Measurements from ENCODE around the gene TRMT1.

- TF ChIP-seq FOXM1 (IDR thresholded peaks at IDR 0.05; ENCODE audit: borderline replicate concordance) (no peak), TARDBP (IDR thresholded peaks at IDR 0.05) (no peak), LEF1 (IDR thresholded peaks at IDR 0.05; ENCODE audit: borderline replicate concordance) (no peak), L3MBTL2 (conservative IDR thresholded peaks at IDR 0.05) (no peak)
Observed at GRCh38 chr19:13117176-13117771, 734 bp upstream of the TRMT1 start.
